GM21717 (cell line): Measurements from ENCODE around the gene MED16.
"Not testable (repeated sequence)": the region's sequence is repeated elsewhere in the genome, so short reads cannot be mapped to it uniquely, and the experiment has no call there.

Experiments used
- ATAC-seq: cut with Tn5 transposase; IDR thresholded peaks from one replicate; pipeline ENCODE4 v1.9.1; 2021; ENCODE audit warnings: mild to moderate bottlenecking, moderate library complexity; ENCODE audit not compliant: unreplicated experiment

Gene MED16

GRCh38 chr19:889662-890295 lies 3.2 kb downstream of the MED16 start:
- no peak for ATAC-seq

GRCh38 chr19:888581-889385 lies 4.2 kb downstream of the MED16 start:
- ATAC-seq, result no peak

GRCh38 chr19:887599-887998 lies 5.4 kb downstream of the MED16 start:
- no peak for ATAC-seq

- ATAC-seq, result no peak
These were observed 5.9 kb downstream of the MED16 start for GRCh38 chr19:887072-887471.

- no peak for ATAC-seq
These were observed 7.3 kb downstream of the MED16 start for GRCh38 chr19:885536-886224.

GRCh38 chr19:884420-885211 lies 8.4 kb downstream of the MED16 start:
- no peak for ATAC-seq

GRCh38 chr19:883661-884211 lies 9.3 kb downstream of the MED16 start:
- ATAC-seq, result no peak

GRCh38 chr19:882871-883497 lies 10.0 kb downstream of the MED16 start:
- no peak for ATAC-seq

- no peak for ATAC-seq
These were observed 11.5 kb downstream of the MED16 start for GRCh38 chr19:881385-882071.

GRCh38 chr19:879711-880438 lies 13.1 kb downstream of the MED16 start:
- no peak for ATAC-seq

- ATAC-seq, result not testable (repeated sequence)
These were observed 14.0 kb downstream of the MED16 start for GRCh38 chr19:878751-879561.

GRCh38 chr19:877992-878660 lies 14.9 kb downstream of the MED16 start:
- not testable (repeated sequence) for ATAC-seq

GRCh38 chr19:876780-877314 lies 16.1 kb downstream of the MED16 start:
- no peak for ATAC-seq

GRCh38 chr19:876089-876488 lies 16.9 kb downstream of the MED16 start:
- no peak for ATAC-seq

GRCh38 chr19:875265-875879 lies 17.6 kb downstream of the MED16 start:
- ATAC-seq, result no peak

GRCh38 chr19:873561-874041 lies 19.4 kb downstream of the MED16 start:
- no peak for ATAC-seq

GRCh38 chr19:873084-873483 lies 19.9 kb downstream of the MED16 start:
- no peak for ATAC-seq
